CD4-positive, alpha-beta memory T cell (primary cell): Measurements from ENCODE around the gene GRID2IP. TPM values are rescaled to one million over a fixed set of nuclear protein-coding genes. Genes with fewer than 3 reads are reported as not detected.

ENCODE experiments used
- CTCF ChIA-PET: fragments of 350-600 bp; sonication (Branson Sonifier 250); formaldehyde crosslinking; loops from one replicate; lab custom pipeline; 2021; ENCODE audit warnings: inconsistent platforms; ENCODE audit not compliant: partially characterized antibody; lab: Charles Lee
- POLR2A ChIA-PET: fragments of 350-600 bp; sonication (Branson Sonifier 250); formaldehyde crosslinking; loops from one replicate; lab custom pipeline; 2021; ENCODE audit not compliant: partially characterized antibody; lab: Charles Lee
- DNase-seq, 5 donors: peaks; one replicate each; pipeline versions ENCODE4 v3.0.0 to v3.0.0-alpha.2; 2020 to 2022; ENCODE audit warnings: mixed read lengths in 1 of 5
- H3K27ac ChIP-seq: one replicate; pipeline ENCODE4 v1.7.0; 2013; ENCODE audit warnings: low read depth, low read length
- H3K27me3 ChIP-seq: 2 replicates; pipeline ENCODE4 v1.7.0; 2013; ENCODE audit warnings: mild to moderate bottlenecking, low read length, moderate library complexity; ENCODE audit not compliant: insufficient read depth
- H3K36me3 ChIP-seq: 2 replicates; pipeline ENCODE4 v1.7.0; 2013; ENCODE audit warnings: mild to moderate bottlenecking, low read length, moderate library complexity; ENCODE audit not compliant: insufficient read depth
- H3K4me1 ChIP-seq: 2 replicates; pipeline ENCODE4 v1.7.0; 2013; ENCODE audit warnings: mild to moderate bottlenecking, low read length, moderate library complexity; ENCODE audit not compliant: insufficient read depth
- H3K4me3 ChIP-seq, 2 donors: one replicate each; pipeline ENCODE4 v1.7.0; 2013; ENCODE audit warnings: low read length in 2 of 2, mild to moderate bottlenecking in 1 of 2
- H3K9me3 ChIP-seq, 2 donors: one replicate each; pipeline ENCODE4 v1.7.0; 2013; ENCODE audit warnings: low read length in 2 of 2, control low read depth in 1 of 2; ENCODE audit not compliant: control insufficient read depth in 1 of 2
- H3K27ac Mint-ChIP-seq, 7 donors: one replicate each; pipeline ENCODE4 v1.8.0; 2020 to 2021; ENCODE audit warnings: mixed read lengths in 7 of 7, mild to moderate bottlenecking in 6 of 7, inconsistent platforms in 3 of 7, moderate library complexity in 3 of 7
- H3K27me3 Mint-ChIP-seq, 2 donors: one replicate each; pipeline ENCODE4 v1.8.0; 2020 to 2021; ENCODE audit warnings: mixed read lengths in 2 of 2
- H3K36me3 Mint-ChIP-seq, 2 donors: one replicate each; pipeline ENCODE4 v1.8.0; 2020 to 2021; ENCODE audit warnings: mixed read lengths in 2 of 2, inconsistent platforms in 1 of 2, mild to moderate bottlenecking in 1 of 2
- H3K4me1 Mint-ChIP-seq, 4 donors: one replicate each; pipeline ENCODE4 v1.8.0; 2020 to 2021; ENCODE audit warnings: mixed read lengths in 4 of 4, mild to moderate bottlenecking in 1 of 4
- H3K4me3 Mint-ChIP-seq, 8 donors: one replicate each; pipeline ENCODE4 v1.8.0; 2020 to 2021; ENCODE audit warnings: mixed read lengths in 8 of 8, mild to moderate bottlenecking in 7 of 8, moderate library complexity in 6 of 8, inconsistent platforms in 3 of 8
- H3K9me3 Mint-ChIP-seq, 8 donors: one replicate each; pipeline ENCODE4 v1.8.0; 2020 to 2021; ENCODE audit warnings: mixed read lengths in 8 of 8, mild to moderate bottlenecking in 5 of 8, inconsistent platforms in 3 of 8, moderate library complexity in 1 of 8
- intact Hi-C: fragments of 100-400 bp; cut with micrococcal nuclease; formaldehyde crosslinking; loops from one replicate; pipeline ENCODE4 v1.15.1; 2023
- polyA plus RNA-seq, 2 donors: library from polyadenylated mRNA; unstranded; fragments of 300-500 nt; fragmentation: Illumina TruSeq; gene quantifications; one replicate each; pipeline ENCODE4 v1.2.3, GENCODE V29; 2021
- total RNA-seq, 2 experiments: library from RNA; stranded (reverse); gene quantifications; one replicate each; pipeline ENCODE4 v1.2.3, GENCODE V29; 2021

GRID2IP gene
- total and polyA plus RNA-seq, 4 experiments from 2014 or later = 0.04 to 0.81 (median 0.29) TPM

- Mint-ChIP-seq H3K27me3 (peaks cover 7 to 22% of the 10 kb centered on the region in 2 donors), H3K4me1 (peaks cover 10 to 24% (median 13%) of the 10 kb centered on the region in 4 donors), H3K4me3 (peak overlapping the region in 7 of 8 donors; percentile 51 to 80 (median 61)), H3K9me3 (no peaks in the 10 kb centered on the region), H3K27ac (no peak overlapping the region), H3K36me3 (no peaks in the 10 kb centered on the region)
- ChIA-PET CTCF (interaction anchor here (1.9 kb wide), 1 partner anchor 8 kb away, joined by 4 read pairs; no protein-coding TSS in a partner anchor), POLR2A (no interaction called here)
- Histone ChIP-seq H3K27me3 (peaks cover 3% of the 10 kb centered on the region), H3K36me3 (no peaks in the 10 kb centered on the region), H3K9me3 (no peaks in the 10 kb centered on the region), H3K27ac (no peak overlapping the region), H3K4me3 (no peak overlapping the region), H3K4me1 (peaks cover 14% of the 10 kb centered on the region)
- no peak for DNase-seq
- intact Hi-C loops = no loop called here
Observed at GRCh38 chr7:6531492-6532279, 19.6 kb downstream of the GRID2IP start.

DNA sequence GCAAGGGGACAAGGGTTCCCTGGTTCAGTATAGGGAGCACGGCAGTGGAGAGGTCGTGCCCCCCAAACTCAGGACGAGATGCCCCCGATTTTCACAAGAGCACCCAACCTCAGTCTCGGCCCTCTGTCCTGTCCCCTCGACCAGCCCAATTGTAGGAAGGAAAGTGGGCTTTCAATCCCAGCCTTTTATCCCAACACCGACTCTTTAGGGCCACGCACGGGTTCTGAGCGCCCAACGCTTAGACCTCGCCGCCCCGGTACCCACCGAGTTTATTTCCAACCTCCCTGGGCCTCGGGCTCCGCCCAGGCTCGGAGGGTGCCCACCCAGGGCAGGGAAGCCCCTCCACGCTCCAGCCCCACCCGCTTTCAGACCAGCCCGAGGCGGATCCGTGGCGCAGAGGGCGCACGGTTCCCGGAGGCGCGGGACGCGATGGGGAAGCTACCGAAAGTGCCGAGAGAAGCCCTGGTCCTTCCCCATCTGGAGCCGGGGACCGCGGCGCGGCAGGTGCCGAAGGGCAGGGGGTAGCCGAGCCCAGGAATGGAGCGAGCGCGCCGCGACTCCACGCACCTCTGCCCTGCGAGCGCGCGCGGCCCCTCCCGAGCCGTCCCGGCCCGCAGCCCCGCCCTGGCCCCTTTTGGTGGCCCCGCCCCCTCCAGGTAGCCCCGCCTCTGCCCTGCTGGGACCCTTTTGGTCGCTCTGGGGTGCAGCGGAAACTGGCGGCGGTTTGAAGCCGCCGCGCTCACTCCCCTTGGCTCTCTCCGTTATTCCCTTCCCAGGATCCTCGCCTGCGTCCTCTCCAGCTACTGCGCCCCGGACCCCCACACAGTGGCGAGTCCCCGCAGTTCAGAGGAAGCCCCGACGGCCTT is 20.4 kb downstream of the GRID2IP start:
- no peaks in the 10 kb centered on the region for H3K36me3 Mint-ChIP-seq
- CTCF ChIA-PET = no interaction called here
- POLR2A ChIA-PET = no interaction called here

GRCh38 chr7:6529643-6530042 is 21.6 kb downstream of the GRID2IP start:
- Mint-ChIP-seq H3K4me3 (peak overlapping the region in 4 of 8 donors; percentile 25 to 59 (median 48)), H3K9me3 (no peaks in the 10 kb centered on the region), H3K4me1 (peaks cover 10 to 17% (median 13%) of the 10 kb centered on the region in 4 donors), H3K27me3 (peaks cover 7 to 19% of the 10 kb centered on the region in 2 donors), H3K36me3 (no peaks in the 10 kb centered on the region), H3K27ac (no peak overlapping the region)
- Histone ChIP-seq H3K4me1 (peaks cover 15% of the 10 kb centered on the region), H3K27ac (no peak overlapping the region), H3K9me3 (no peaks in the 10 kb centered on the region), H3K36me3 (no peaks in the 10 kb centered on the region), H3K27me3 (no peaks in the 10 kb centered on the region), H3K4me3 (no peak overlapping the region)
- ChIA-PET POLR2A (no interaction called here), CTCF (no interaction called here)
- DNase-seq = no peak
- intact Hi-C loops = no loop called here

More for the DNA sequence above, 20.4 kb downstream of the GRID2IP start:
- DNase-seq = peak in 4 of 5 donors; percentile 15 to 21 (median 18)
- intact Hi-C loops = no loop called here
- Mint-ChIP-seq H3K27me3 (peaks cover 7 to 22% of the 10 kb centered on the region in 2 donors), H3K4me1 (peaks cover 10 to 24% (median 13%) of the 10 kb centered on the region in 4 donors), H3K27ac (no peak overlapping the region), H3K9me3 (no peaks in the 10 kb centered on the region), H3K4me3 (peak overlapping the region; percentile 64 to 80 (median 74))
- Histone ChIP-seq H3K4me1 (peaks cover 15% of the 10 kb centered on the region), H3K4me3 (no peak overlapping the region), H3K9me3 (no peaks in the 10 kb centered on the region), H3K27me3 (peaks cover 1% of the 10 kb centered on the region), H3K36me3 (no peaks in the 10 kb centered on the region), H3K27ac (no peak overlapping the region)

- no peaks in the 10 kb centered on the region for H3K36me3 Mint-ChIP-seq
- Histone ChIP-seq H3K4me1 (peaks cover 15% of the 10 kb centered on the region), H3K9me3 (no peaks in the 10 kb centered on the region), H3K36me3 (no peaks in the 10 kb centered on the region), H3K27ac (no peak overlapping the region), H3K27me3 (no peaks in the 10 kb centered on the region), H3K4me3 (no peak overlapping the region)
- H3K9me3 Mint-ChIP-seq = no peaks in the 10 kb centered on the region
- POLR2A ChIA-PET = no interaction called here
- no peak for DNase-seq
- intact Hi-C loops = no loop called here
- H3K4me1 Mint-ChIP-seq = peaks cover 6 to 9% (median 9%) of the 10 kb centered on the region in 4 donors
- H3K27me3 Mint-ChIP-seq = peaks cover 7 to 21% of the 10 kb centered on the region in 2 donors
- CTCF ChIA-PET = interaction anchor here (1.1 to 2.2 kb wide), 2 partner anchors 62 to 329 kb away, joined by 3 to 8 read pairs; partner anchors contain the start of gene INTS15
- peak overlapping the region in 4 of 8 donors; percentile 8 to 52 (median 34) for H3K4me3 Mint-ChIP-seq
- H3K27ac Mint-ChIP-seq = no peak overlapping the region
Observed at GRCh38 chr7:6528401-6529130, 22.7 kb downstream of the GRID2IP start.

- intact Hi-C loops = no loop called here
- peak overlapping the region in 2 of 7 donors; percentile 18 to 81 for H3K27ac Mint-ChIP-seq
- H3K9me3 Mint-ChIP-seq = no peaks in the 10 kb centered on the region
- no peaks in the 10 kb centered on the region for H3K36me3 Mint-ChIP-seq
- no peak overlapping the region for H3K4me3 ChIP-seq
- ChIA-PET POLR2A (no interaction called here), CTCF (interaction anchor here (0.6 to 2.2 kb wide), 3 partner anchors 8 to 331 kb away, joined by 3 to 8 read pairs (median 3); no protein-coding TSS in a partner anchor)
- H3K4me1 ChIP-seq = peaks cover 15% of the 10 kb centered on the region
- H3K27me3 Mint-ChIP-seq = peaks cover 7 to 25% of the 10 kb centered on the region in 2 donors
- H3K27ac ChIP-seq = no peak overlapping the region
- H3K27me3 ChIP-seq = no peaks in the 10 kb centered on the region
- H3K9me3 ChIP-seq = no peaks in the 10 kb centered on the region
- H3K4me3 Mint-ChIP-seq = peak overlapping the region; percentile 40 to 81 (median 68)
- peaks cover 6 to 9% (median 9%) of the 10 kb centered on the region in 4 donors for H3K4me1 Mint-ChIP-seq
- H3K36me3 ChIP-seq = no peaks in the 10 kb centered on the region
- no peak for DNase-seq
Observed at GRCh38 chr7:6526997-6527378, 24.3 kb downstream of the GRID2IP start.

DNA sequence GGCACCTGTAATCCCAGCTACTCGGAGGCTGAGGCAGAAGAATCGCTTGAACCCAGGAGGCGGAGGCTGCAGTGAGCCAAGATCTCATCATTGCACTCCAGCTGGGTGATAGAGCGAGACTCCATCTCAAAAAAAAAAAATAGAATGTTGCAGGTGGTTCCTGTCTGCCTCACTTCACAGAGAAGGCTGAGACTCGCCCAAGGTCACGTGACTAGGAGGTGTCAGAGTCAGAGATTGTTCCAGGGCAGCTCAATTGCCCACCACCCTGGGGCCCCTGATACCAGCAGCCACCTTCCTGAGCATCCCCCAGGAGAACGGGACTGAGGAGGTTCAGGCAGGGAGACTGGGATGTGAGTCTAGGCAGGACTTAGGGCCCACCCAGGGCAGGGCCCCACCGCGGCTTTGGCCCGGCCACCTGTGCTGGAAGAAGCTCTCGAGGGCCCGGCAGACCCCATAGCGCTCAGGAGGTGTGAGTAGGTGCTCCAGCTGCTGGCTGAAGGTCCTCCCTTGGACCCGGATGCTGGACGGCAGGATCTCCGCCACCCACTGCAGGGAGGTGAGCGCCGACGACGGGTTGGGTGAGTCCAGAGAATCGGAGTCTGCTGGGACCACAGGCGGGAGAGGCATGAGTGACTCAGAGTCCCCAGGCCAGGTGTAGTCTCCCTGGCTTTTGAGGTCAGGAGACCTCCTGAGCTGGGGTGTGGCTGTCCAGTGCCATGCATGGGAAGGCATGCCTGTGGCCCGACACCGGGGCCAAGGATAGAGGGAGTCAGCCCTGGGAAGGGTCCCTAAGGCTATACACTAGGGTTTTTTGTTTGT is 30.9 kb downstream of the GRID2IP start:
- no peaks in the 10 kb centered on the region for H3K36me3 Mint-ChIP-seq
- CTCF ChIA-PET = interaction anchor here (0.6 kb wide), 1 partner anchor 13 kb away, joined by 3 read pairs; no protein-coding TSS in a partner anchor

More for the DNA sequence above, 30.9 kb downstream of the GRID2IP start:
- H3K4me3 Mint-ChIP-seq = no peak overlapping the region
- no peak for DNase-seq
- H3K27me3 ChIP-seq = no peaks in the 10 kb centered on the region
- no peak overlapping the region for H3K27ac ChIP-seq
- no peaks in the 10 kb centered on the region for H3K9me3 Mint-ChIP-seq
- no peaks in the 10 kb centered on the region for H3K36me3 ChIP-seq
- no peak overlapping the region for H3K27ac Mint-ChIP-seq
- no peak overlapping the region for H3K4me3 ChIP-seq
- peaks cover 4% of the 10 kb centered on the region for H3K4me1 ChIP-seq
- peaks cover 4 to 10% (median 6%) of the 10 kb centered on the region in 4 donors for H3K4me1 Mint-ChIP-seq
- H3K27me3 Mint-ChIP-seq = peaks cover 0 to 11% of the 10 kb centered on the region in 2 donors
- no peaks in the 10 kb centered on the region for H3K9me3 ChIP-seq
- POLR2A ChIA-PET = no interaction called here
- intact Hi-C loops = no loop called here
